ENCODE data around the gene ERC2.

Gene ERC2

DNA sequence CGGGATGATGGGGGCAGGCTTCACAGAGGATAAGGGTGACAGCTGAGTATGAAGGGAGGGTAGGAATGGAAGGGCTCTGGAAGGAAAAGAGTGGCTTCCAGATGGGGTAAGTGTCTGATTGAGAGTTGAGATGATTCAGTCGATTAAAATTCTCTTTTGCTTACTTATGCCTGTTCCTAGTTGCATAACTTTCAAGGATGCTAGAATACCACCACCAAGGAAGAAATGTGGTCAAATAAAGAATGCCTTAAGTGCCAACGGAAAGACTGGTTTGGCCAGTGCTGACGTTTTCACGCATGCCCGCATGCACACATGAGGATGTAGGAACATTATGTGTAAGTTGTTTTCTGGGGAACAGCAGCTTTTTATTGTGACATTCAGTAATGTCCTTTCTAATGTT lies 717.7 kb downstream of the ERC2 start:
- H3K36me3 Mint-ChIP-seq, result no peaks in the 10 kb centered on the region
- H3K4me1 Mint-ChIP-seq (ENCODE audit: low read depth), result no peaks in the 10 kb centered on the region
- peaks cover 3% of the 10 kb centered on the region for H3K27me3 Mint-ChIP-seq
- no peaks in the 10 kb centered on the region for H3K9me3 Mint-ChIP-seq (ENCODE audit: low read depth)
- no peak overlapping the region for H3K4me3 Mint-ChIP-seq
- no peak overlapping the region for H3K27ac Mint-ChIP-seq

DNA sequence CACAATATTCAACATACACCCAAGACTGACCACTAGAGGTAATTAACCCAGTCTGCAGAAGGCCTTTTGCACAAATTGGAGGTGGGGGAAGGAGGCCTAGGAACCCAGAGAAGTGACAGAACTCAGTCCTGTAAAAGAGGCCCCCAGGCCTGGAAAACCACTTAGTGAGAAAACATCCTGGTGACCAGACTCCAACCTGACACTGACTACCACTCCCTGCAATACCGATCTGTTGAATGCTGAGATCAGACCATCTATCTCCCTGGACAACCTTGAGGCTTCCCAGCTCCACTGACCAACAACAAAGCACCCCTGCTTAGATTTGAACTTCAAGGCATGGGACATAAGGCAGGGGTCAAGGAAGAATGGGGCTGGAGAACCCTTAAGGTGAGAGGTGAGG lies 719.2 kb downstream of the ERC2 start:
- Mint-ChIP-seq H3K27me3 (peaks cover 3% of the 10 kb centered on the region), H3K9me3 (ENCODE audit: low read depth) (no peaks in the 10 kb centered on the region), H3K27ac (no peak overlapping the region), H3K4me1 (ENCODE audit: low read depth) (no peaks in the 10 kb centered on the region), H3K4me3 (no peak overlapping the region), H3K36me3 (no peaks in the 10 kb centered on the region)

DNA sequence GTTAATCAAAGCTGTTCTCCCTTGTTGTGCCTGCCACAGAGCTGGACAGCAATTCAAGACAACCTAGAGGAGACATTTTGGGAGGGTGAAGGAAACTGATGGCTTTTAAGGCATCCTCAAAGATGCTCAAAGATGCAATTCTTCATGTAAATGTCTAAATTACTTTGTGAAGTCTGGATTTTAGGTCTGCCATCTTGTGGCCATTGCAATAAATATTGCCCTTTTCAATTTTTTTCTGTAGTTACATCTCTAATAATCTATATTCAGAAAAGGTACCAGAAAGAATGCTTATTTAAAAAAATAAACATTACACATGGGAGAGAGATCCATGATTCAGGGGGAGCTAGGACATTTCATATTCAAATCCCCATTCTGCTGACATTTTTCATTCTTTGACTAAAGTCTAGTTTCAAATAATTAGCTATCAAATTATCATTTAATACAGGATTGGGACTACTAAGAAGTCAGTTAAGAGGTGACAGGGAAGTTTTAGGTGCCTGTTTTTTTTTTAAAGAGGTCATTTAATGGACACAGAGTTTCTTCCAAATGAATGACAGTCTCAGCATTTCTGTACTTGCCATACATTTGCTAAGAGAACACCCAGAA lies 721.4 kb downstream of the ERC2 start:
- no peaks in the 10 kb centered on the region for H3K36me3 Mint-ChIP-seq

DNA sequence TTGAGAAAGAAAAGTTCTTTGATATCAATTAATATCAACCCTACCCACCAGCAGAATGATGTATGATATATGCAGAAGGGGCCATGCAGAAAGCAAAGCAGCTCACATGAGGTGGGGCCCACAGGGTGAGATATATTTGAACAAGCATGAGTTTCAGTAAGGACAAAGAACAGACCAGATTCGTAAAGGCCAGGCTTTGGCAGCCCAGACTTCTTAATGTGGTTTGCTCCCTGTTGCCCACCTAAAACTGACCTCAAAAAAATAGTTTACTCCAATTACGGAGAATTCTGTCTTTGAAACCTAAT lies 725.5 kb downstream of the ERC2 start:
- Mint-ChIP-seq H3K4me1 (ENCODE audit: low read depth) (no peaks in the 10 kb centered on the region), H3K4me3 (no peak overlapping the region), H3K27ac (no peak overlapping the region), H3K36me3 (no peaks in the 10 kb centered on the region), H3K9me3 (ENCODE audit: low read depth) (no peaks in the 10 kb centered on the region), H3K27me3 (peaks cover 1% of the 10 kb centered on the region)

More for the DNA sequence above, 721.4 kb downstream of the ERC2 start:
- Mint-ChIP-seq H3K27ac (no peak overlapping the region), H3K4me1 (ENCODE audit: low read depth) (no peaks in the 10 kb centered on the region), H3K4me3 (no peak overlapping the region), H3K27me3 (no peaks in the 10 kb centered on the region), H3K9me3 (ENCODE audit: low read depth) (no peaks in the 10 kb centered on the region)

DNA sequence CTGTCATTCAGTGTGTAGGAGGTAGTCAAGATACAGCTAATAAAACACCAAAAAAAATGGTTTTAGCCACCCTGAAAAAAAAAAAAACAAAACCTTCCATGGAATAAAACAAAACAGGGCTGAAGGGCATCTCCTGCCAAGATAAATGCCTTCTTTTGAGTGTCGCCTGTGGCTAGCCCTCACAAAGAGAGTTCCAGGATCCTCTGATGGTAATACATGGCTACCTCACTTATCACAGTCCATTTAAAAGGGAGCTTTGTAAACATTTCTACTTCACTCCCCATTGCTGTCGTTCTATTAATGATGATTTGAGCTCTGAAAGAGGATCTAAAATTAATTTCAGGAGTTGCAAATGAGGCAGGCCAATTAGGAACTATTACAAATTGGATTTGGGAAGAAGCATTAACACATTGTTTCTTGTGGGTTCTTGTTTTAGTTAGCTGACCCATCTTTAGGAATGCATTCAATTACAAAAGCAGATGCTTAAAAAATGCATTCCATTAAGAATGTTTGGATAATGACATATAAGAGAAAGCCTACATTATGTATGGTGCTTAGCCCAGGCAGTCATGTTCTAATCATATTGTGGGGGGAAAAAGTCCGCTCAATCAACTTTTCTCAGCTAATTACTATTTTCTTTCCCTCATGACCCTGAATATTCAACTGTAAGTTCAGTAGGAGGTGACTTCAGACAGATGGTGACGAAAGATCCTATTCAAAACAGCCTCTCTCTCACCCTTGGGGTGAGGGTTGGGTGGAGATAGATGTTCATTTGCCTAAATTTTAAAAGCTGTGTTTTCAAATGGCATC lies 726.0 kb downstream of the ERC2 start:
- Mint-ChIP-seq H3K4me3 (no peak overlapping the region), H3K36me3 (no peaks in the 10 kb centered on the region), H3K27me3 (peaks cover 1% of the 10 kb centered on the region), H3K9me3 (ENCODE audit: low read depth) (no peaks in the 10 kb centered on the region), H3K4me1 (ENCODE audit: low read depth) (no peaks in the 10 kb centered on the region), H3K27ac (no peak overlapping the region)

DNA sequence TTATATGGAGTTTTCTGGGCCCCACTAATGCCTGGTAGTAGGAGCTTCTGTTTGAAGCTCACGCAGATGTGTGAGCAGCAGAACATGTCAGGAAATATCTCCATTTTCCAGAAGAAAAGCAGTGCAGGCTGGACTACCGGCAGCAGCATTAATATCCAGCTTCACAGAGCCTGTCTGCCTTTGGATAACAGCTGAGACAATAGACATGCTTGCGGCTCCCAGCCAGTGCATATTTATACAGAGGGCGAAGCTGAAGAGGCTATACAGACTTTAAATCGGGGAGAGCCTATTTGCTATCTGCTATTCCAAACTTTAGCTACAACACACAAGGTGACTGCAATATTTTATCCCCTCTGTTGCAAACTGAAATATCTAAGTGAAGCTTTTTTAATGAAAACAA lies 731.1 kb downstream of the ERC2 start:
- Mint-ChIP-seq H3K4me1 (ENCODE audit: low read depth) (no peaks in the 10 kb centered on the region), H3K27me3 (peaks cover 1% of the 10 kb centered on the region), H3K4me3 (no peak overlapping the region), H3K36me3 (no peaks in the 10 kb centered on the region), H3K9me3 (ENCODE audit: low read depth) (no peaks in the 10 kb centered on the region), H3K27ac (no peak overlapping the region)

DNA sequence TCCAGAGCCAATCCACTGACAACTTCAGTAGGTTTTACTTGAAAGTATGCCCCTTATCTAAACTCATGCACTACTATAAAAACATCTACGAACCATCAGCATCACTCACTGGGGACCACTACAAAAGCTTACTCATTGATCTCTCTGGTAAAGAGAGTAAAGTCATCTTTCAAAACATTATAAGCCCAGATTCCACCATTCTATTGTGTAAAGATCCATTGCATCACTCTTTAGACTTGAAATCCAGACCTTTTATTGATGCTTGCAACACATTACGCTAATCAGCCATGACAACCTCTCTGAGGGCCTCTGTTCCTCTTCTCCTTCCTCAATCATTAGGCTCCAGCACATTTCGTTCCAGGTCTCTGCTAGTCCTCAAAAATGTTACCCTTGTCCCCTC lies 732.3 kb downstream of the ERC2 start:
- Mint-ChIP-seq H3K27me3 (peaks cover 1% of the 10 kb centered on the region), H3K4me3 (no peak overlapping the region), H3K27ac (no peak overlapping the region)

DNA sequence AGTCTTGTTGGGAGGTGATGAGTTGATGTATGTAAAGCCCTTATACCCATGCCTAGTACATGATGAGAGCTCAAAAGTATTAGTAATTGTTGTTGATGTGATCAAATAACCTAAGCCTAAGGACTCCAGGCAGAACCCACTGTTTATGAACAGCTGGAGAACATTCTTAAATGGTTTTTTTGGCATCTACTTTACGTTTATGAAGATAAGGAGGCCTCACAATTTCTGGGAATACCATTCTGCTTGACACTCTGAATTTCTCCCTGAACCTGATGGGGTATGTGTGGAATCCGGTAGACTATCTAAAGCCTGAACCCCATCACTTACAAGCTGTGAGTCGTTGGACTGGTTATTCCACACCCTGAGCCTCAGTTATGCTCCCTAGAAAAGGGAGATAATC lies 736.5 kb downstream of the ERC2 start:
- H3K4me3 Mint-ChIP-seq, result no peak overlapping the region
- H3K27ac Mint-ChIP-seq, result no peak overlapping the region
- no peaks in the 10 kb centered on the region for H3K9me3 Mint-ChIP-seq (ENCODE audit: low read depth)
- no peaks in the 10 kb centered on the region for H3K4me1 Mint-ChIP-seq (ENCODE audit: low read depth)
- no peaks in the 10 kb centered on the region for H3K27me3 Mint-ChIP-seq
- H3K36me3 Mint-ChIP-seq, result no peaks in the 10 kb centered on the region

More for the DNA sequence above, 732.3 kb downstream of the ERC2 start:
- Mint-ChIP-seq H3K9me3 (ENCODE audit: low read depth) (no peaks in the 10 kb centered on the region), H3K36me3 (no peaks in the 10 kb centered on the region), H3K4me1 (ENCODE audit: low read depth) (no peaks in the 10 kb centered on the region)

DNA sequence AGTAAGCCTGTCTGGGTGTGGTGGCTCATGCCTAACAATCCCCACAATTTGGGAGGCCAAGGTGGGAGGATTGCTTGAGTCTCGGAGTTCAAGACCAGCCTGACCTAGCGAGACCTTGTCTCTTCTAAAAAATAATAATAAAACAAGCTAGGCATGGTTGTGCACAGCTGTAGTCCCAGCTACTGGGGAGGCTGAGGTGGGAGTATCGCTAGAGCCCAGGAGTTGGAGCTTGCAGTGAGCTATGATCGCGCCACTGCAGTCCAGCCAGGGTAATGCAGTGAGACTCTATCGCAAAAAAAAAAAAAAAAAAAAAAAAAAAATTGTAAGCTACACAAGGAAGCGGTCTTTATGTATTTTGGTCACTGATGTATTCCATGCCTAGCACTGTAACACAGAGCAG lies 738.7 kb downstream of the ERC2 start:
- no peaks in the 10 kb centered on the region for H3K36me3 Mint-ChIP-seq
- no peaks in the 10 kb centered on the region for H3K4me1 Mint-ChIP-seq (ENCODE audit: low read depth)
- H3K27me3 Mint-ChIP-seq, result peaks cover 3% of the 10 kb centered on the region

DNA sequence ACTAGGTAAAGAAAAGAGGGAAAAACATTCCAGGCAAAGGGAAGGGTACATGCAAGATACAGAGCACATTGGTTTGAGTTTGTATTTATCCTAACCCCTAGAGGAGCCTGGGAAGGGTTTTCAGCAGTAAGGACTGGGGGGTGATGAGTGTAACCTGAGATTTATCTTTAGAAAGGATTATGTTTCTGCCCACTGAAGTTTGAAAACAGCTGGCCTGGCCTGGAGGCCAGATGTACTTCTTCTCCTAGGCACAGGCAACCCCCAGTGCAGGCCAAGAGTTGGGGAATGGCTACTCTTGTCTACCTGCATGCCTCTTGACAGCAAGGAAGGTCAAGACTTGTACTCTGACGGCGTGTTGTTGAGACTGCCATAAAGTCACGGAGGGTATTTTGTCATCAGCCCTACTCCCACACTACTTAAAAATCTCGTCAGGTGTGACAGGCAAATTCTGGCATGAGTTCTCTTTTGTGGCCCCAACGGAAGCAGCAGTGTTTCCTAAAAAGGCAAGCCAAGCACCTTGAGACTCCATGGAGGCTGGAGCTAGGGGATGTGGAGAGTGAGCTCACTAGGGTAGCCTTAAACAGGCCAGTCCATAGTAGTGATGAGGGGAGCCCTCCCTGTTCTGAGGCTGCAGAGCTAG lies 739.7 kb downstream of the ERC2 start:
- H3K4me1 Mint-ChIP-seq (ENCODE audit: low read depth), result no peaks in the 10 kb centered on the region
- H3K27me3 Mint-ChIP-seq, result peaks cover 5% of the 10 kb centered on the region
- H3K36me3 Mint-ChIP-seq, result no peaks in the 10 kb centered on the region
- H3K4me3 Mint-ChIP-seq, result no peak overlapping the region
- H3K27ac Mint-ChIP-seq, result no peak overlapping the region
- H3K9me3 Mint-ChIP-seq (ENCODE audit: low read depth), result no peaks in the 10 kb centered on the region

More for the DNA sequence above, 738.7 kb downstream of the ERC2 start:
- H3K27ac Mint-ChIP-seq, result no peak overlapping the region
- H3K4me3 Mint-ChIP-seq, result no peak overlapping the region
- H3K9me3 Mint-ChIP-seq (ENCODE audit: low read depth), result no peaks in the 10 kb centered on the region

DNA sequence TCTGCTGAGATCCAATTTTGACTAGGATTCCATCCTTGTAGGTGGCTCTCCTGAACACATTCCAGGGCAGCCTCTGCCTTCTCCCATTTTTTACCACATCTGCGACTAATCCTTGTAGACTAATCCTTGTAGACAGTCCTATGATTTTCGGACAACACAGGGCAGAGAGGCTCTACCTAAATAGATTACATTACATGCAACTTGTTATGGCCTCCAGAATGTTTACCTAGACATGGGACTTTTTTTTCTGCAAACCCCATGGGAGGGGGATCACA lies 741.8 kb downstream of the ERC2 start:
- H3K27ac Mint-ChIP-seq, result no peak overlapping the region
- no peaks in the 10 kb centered on the region for H3K9me3 Mint-ChIP-seq (ENCODE audit: low read depth)
- no peaks in the 10 kb centered on the region for H3K36me3 Mint-ChIP-seq
- no peaks in the 10 kb centered on the region for H3K4me1 Mint-ChIP-seq (ENCODE audit: low read depth)
- peaks cover 14% of the 10 kb centered on the region for H3K27me3 Mint-ChIP-seq
- H3K4me3 Mint-ChIP-seq, result no peak overlapping the region

DNA sequence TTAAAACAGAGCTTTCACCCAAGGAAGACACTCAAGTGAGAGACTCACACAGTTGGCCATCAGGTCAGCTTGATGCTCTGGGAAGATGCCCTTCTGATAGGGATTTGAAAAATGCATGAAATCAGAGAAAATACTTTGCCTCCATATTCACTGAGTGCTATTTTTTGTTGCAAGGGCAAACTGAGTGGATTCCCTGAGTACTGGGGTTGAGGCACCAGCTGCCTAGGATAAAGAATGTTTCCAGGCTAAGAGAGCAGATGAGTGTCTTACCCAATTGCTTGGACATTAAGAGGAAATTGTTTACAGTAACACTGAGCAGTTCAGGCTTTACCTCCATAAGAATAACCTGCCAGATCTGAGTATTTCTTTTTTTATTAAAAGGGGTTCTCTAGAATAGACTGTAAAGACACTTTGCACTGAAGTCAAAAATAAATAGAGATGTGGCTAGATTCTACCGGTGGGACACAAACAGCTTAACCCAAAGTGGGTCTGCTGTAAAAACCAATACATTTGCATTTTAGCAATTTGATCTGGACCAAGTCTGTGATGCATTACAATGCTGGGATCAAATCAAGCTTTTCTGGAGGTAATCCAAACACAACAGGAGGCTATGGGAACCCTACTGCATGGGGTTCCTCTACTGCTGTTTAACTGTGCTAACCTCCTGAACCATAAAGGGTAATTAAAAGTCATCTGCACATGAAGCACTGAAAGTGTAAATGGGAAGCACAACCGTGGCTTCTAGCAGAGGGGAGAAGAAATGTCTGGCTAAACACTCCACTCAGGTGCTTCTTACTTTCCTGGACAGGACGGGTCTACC lies 742.4 kb downstream of the ERC2 start:
- Mint-ChIP-seq H3K4me3 (no peak overlapping the region), H3K36me3 (no peaks in the 10 kb centered on the region), H3K9me3 (ENCODE audit: low read depth) (no peaks in the 10 kb centered on the region), H3K27ac (no peak overlapping the region), H3K27me3 (peaks cover 14% of the 10 kb centered on the region), H3K4me1 (ENCODE audit: low read depth) (no peaks in the 10 kb centered on the region)

DNA sequence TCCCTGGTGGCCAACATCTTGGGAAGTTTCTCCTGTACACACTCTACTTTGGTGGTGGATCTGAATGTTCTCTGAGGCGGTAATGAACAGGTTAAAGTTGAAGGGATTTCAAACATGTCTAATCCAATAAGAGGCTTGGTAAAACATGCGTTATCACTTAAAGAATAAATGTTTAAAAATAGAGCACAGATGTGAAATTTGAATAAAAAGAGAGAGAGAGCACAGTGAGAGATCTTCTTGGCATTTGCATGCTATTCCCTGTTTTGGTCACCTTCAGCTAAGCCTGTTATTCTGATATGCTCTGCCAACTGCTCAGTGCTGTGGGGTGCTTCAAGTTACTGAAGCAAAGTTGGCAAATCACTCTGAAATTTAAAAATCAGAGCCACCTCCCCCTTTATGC lies 743.4 kb downstream of the ERC2 start:
- no peak overlapping the region for H3K4me3 Mint-ChIP-seq
- no peaks in the 10 kb centered on the region for H3K9me3 Mint-ChIP-seq (ENCODE audit: low read depth)
- H3K36me3 Mint-ChIP-seq, result no peaks in the 10 kb centered on the region
- no peak overlapping the region for H3K27ac Mint-ChIP-seq
- H3K4me1 Mint-ChIP-seq (ENCODE audit: low read depth), result no peaks in the 10 kb centered on the region
- peaks cover 14% of the 10 kb centered on the region for H3K27me3 Mint-ChIP-seq

DNA sequence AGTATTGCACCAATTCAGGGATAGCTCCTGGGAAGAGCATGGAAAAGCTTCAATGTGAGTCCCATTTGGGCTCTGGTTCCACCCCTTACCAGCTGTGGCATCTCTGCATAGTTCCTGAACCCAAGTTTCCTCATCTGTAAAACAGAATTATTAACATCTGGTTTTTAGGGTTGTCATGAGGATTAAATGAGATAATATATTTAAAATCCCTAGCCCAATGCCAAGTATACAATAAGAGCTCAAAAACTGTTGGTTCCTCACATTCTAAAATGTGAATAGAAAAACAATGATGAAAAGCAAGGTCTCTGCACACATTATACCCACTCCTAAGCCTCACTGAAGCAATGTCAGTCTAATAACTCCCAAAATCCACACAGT lies 743.9 kb downstream of the ERC2 start:
- H3K9me3 Mint-ChIP-seq (ENCODE audit: low read depth), result no peaks in the 10 kb centered on the region
- no peaks in the 10 kb centered on the region for H3K4me1 Mint-ChIP-seq (ENCODE audit: low read depth)
- no peaks in the 10 kb centered on the region for H3K36me3 Mint-ChIP-seq
- H3K27ac Mint-ChIP-seq, result no peak overlapping the region
- H3K4me3 Mint-ChIP-seq, result no peak overlapping the region
- H3K27me3 Mint-ChIP-seq, result peaks cover 14% of the 10 kb centered on the region

DNA sequence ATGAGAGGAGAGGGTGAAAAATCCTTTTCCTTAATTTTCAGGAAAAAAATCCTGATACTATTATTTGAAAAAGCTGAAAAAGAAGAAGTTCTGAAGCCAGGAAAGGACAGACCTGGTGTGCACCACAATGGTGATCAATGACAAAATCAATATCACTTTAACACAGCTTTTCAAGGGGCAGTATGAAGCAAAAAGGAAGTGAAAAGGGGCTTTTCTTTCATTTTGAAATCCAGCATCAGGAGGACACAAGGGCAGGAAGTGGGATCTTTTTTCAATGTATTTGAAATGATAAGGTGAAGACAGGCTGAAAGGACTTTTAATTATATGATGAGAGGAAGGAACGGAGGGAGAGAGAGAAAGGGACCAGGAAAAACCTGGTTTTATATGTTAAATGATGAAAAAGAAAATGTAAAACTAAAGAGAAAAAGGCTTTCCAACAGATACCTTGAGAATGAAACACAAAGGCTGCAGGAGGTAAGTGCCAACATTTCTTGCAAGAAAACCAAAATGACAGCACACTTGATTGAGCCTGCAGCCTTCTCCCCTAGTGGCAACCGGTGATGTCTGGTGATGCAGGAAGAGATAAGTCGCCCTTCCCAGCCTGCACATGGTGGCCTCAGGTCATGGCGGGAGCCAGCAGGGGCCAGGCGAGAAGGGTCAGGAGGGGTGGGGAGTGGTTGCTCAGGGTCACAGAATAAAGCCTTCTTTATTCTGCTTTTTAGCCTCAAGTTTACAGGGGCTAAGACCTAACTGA lies 744.4 kb downstream of the ERC2 start:
- peaks cover 14% of the 10 kb centered on the region for H3K27me3 Mint-ChIP-seq
- H3K9me3 Mint-ChIP-seq (ENCODE audit: low read depth), result no peaks in the 10 kb centered on the region
- H3K4me1 Mint-ChIP-seq (ENCODE audit: low read depth), result no peaks in the 10 kb centered on the region
- no peak overlapping the region for H3K4me3 Mint-ChIP-seq
- H3K27ac Mint-ChIP-seq, result no peak overlapping the region
- no peaks in the 10 kb centered on the region for H3K36me3 Mint-ChIP-seq

Measured in activated naive CD8-positive, alpha-beta T cell (primary cell).